HepG2 (cell line): ENCODE measurements around the gene MEF2D. TPM values are rescaled to one million over a fixed set of nuclear protein-coding genes. Genes with fewer than 3 reads are reported as not detected.

Source experiments
- ARHGAP35 ChIP-seq: sonication (generic); formaldehyde crosslinking; IDR thresholded peaks from 2 replicates; pipeline ENCODE4 v1.9.0; 2022; ENCODE audit warnings: mild to moderate bottlenecking, inconsistent platforms, moderate library complexity, missing genetic modification reagents, borderline replicate concordance
- BRCA1 ChIP-seq: sonication (generic); formaldehyde crosslinking; IDR thresholded peaks from 2 replicates; pipeline ENCODE4 v1.4.0; 2020; ENCODE audit warnings: missing genetic modification reagents
- DNMT1 ChIP-seq: sonication (generic); formaldehyde crosslinking; IDR thresholded peaks from 2 replicates; pipeline ENCODE4 v1.5.1; 2020; ENCODE audit warnings: mild to moderate bottlenecking, missing genetic modification reagents
- E2F2 ChIP-seq: sonication (generic); formaldehyde crosslinking; IDR thresholded peaks from 2 replicates; pipeline ENCODE4 v1.4.0; 2020; ENCODE audit warnings: missing genetic modification reagents, borderline replicate concordance
- GLI4 ChIP-seq: sonication (generic); formaldehyde crosslinking; IDR thresholded peaks from 2 replicates; pipeline ENCODE4 v1.5.1; 2020; ENCODE audit warnings: missing genetic modification reagents, mild to moderate bottlenecking, moderate library complexity, borderline replicate concordance
- HES4 ChIP-seq: sonication (generic); formaldehyde crosslinking; IDR thresholded peaks from 2 replicates; pipeline ENCODE4 v1.9.0; 2021; ENCODE audit warnings: mild to moderate bottlenecking, missing genetic modification reagents, borderline replicate concordance
- IRF2 ChIP-seq: IDR thresholded peaks from 2 replicates; pipeline ENCODE4 v1.6.1; 2018; ENCODE audit warnings: missing genetic modification reagents, missing compliant biosample characterization
- KDM1A ChIP-seq: IDR thresholded peaks from 2 replicates; pipeline ENCODE4 v1.6.1; 2016; ENCODE audit warnings: missing compliant biosample characterization
- KLF16 ChIP-seq, 2 experiments: sonication (generic) in 1 of 2; formaldehyde crosslinking in 1 of 2; IDR thresholded peaks; 2 replicates each; pipeline versions ENCODE4 v1.6.1 to v1.8.0; 2016 to 2023; ENCODE audit warnings: missing genetic modification reagents in 2 of 2, missing compliant biosample characterization in 1 of 2
- MXD3 ChIP-seq: IDR thresholded peaks from 2 replicates; pipeline ENCODE4 v1.6.1; 2016; ENCODE audit warnings: mild to moderate bottlenecking, missing biosample characterization, missing genetic modification reagents
- NBN ChIP-seq: fragments of 450-650 bp; conservative IDR thresholded peaks from 2 replicates; pipeline ENCODE4 v1.6.1; 2017
- PHF20 ChIP-seq: sonication (generic); formaldehyde crosslinking; IDR thresholded peaks from 2 replicates; pipeline ENCODE4 v1.5.0; 2020; ENCODE audit warnings: mild to moderate bottlenecking, missing genetic modification reagents
- RARA ChIP-seq: IDR thresholded peaks from 2 replicates; pipeline ENCODE4 v1.6.1; 2016; ENCODE audit warnings: missing genetic modification reagents, missing compliant biosample characterization
- RBAK ChIP-seq: sonication (generic); formaldehyde crosslinking; IDR thresholded peaks from 2 replicates; pipeline ENCODE4 v1.5.1; 2020; ENCODE audit warnings: mild to moderate bottlenecking, missing genetic modification reagents
- SAP130 ChIP-seq: IDR thresholded peaks from 2 replicates; pipeline ENCODE4 v1.6.1; 2016; ENCODE audit warnings: low read depth
- SP1 ChIP-seq, 2 experiments: fragments of 450-650 bp in 1 of 2; sonication (generic) in 1 of 2; formaldehyde crosslinking in 1 of 2; IDR thresholded peaks; 2 replicates each; pipeline versions ENCODE4 v1.4.0 to v1.6.1; 2016 to 2020; ENCODE audit warnings: missing genetic modification reagents in 1 of 2
- STAG1 ChIP-seq: sonication (generic); formaldehyde crosslinking; IDR thresholded peaks from 2 replicates; pipeline ENCODE4 v1.4.0; 2020; ENCODE audit warnings: missing genetic modification reagents
- TBX3 ChIP-seq: fragments of 450-650 bp; IDR thresholded peaks from 2 replicates; pipeline ENCODE4 v1.6.1; 2017; ENCODE audit warnings: antibody characterized with exemption, mild to moderate bottlenecking, inconsistent platforms, borderline replicate concordance
- TOE1 ChIP-seq: sonication (generic); formaldehyde crosslinking; IDR thresholded peaks from 2 replicates; pipeline ENCODE4 v1.4.0; 2020; ENCODE audit warnings: mild to moderate bottlenecking, missing genetic modification reagents
- XRCC5 ChIP-seq: fragments of 200-400 bp; formaldehyde crosslinking; optimal IDR thresholded peaks from 2 replicates; pipeline ENCODE3; 2017; ENCODE audit warnings: mild to moderate bottlenecking, low read length
- ZBTB38 ChIP-seq: sonication (generic); formaldehyde crosslinking; IDR thresholded peaks from 2 replicates; pipeline ENCODE4 v1.5.1; 2020; ENCODE audit warnings: mild to moderate bottlenecking, missing genetic modification reagents
- ZBTB4 ChIP-seq: sonication (generic); formaldehyde crosslinking; IDR thresholded peaks from 2 replicates; pipeline ENCODE4 v1.4.0; 2020; ENCODE audit warnings: missing genetic modification reagents, mild to moderate bottlenecking, borderline replicate concordance
- ZFY ChIP-seq: sonication (generic); formaldehyde crosslinking; IDR thresholded peaks from 2 replicates; pipeline ENCODE4 v1.4.0; 2020; ENCODE audit warnings: missing genetic modification reagents
- ZNF136 ChIP-seq: sonication (generic); formaldehyde crosslinking; IDR thresholded peaks from 2 replicates; pipeline ENCODE4 v1.8.1; 2022; ENCODE audit warnings: low read depth, mild to moderate bottlenecking, moderate library complexity, missing genetic modification reagents
- ZNF644 ChIP-seq: IDR thresholded peaks from 2 replicates; pipeline ENCODE4 v1.6.1; 2016; ENCODE audit warnings: low read depth
- ZNF720 ChIP-seq: sonication (generic); formaldehyde crosslinking; IDR thresholded peaks from 2 replicates; pipeline ENCODE4 v1.4.0; 2020; ENCODE audit warnings: missing genetic modification reagents
- ZNF788 ChIP-seq: sonication (generic); formaldehyde crosslinking; IDR thresholded peaks from 2 replicates; pipeline ENCODE4 v1.5.0; 2020; ENCODE audit warnings: mild to moderate bottlenecking, missing genetic modification reagents, borderline replicate concordance
- polyA plus RNA-seq, 8 experiments: library from polyadenylated mRNA; depleted of rRNA in 3 of 8; stranded (reverse) in 7 of 8; unstranded in 1 of 8; fragments of >200 nt; fragmentation: Illumina TruSeq in 4 of 8; extraction: Trizol in 4 of 8; gene quantifications; 2 replicates each; pipeline versions ENCODE4 v1.2.1 to v1.2.3, GENCODE V29; 2011 to 2016; ENCODE audit warnings: low read depth in 4 of 8, missing spikeins in 1 of 8, mixed read lengths in 1 of 8; ENCODE audit not compliant: insufficient read depth in 1 of 8
- total RNA-seq, 5 experiments: library from RNA; depleted of rRNA; stranded (reverse); fragments of >200 nt; fragmentation: Illumina TruSeq; extraction: Trizol; gene quantifications; 2 replicates each; pipeline ENCODE4 v1.2.3, GENCODE V29; 2016; ENCODE audit warnings: low read depth in 1 of 5

Gene MEF2D
- total and polyA plus RNA-seq, 2 of the 13 experiments (the other 11 are each of a cell fraction or from before 2014, with no cell fraction given): 1.6 to 3.9 TPM

- TF ChIP-seq E2F2 (CRISPR knock-in tag) (0 out of 2 replicates have a peak, but pooled peaks have one; percentile 48), XRCC5 (peak; percentile 12), RBAK (CRISPR knock-in tag) (no peak), STAG1 (CRISPR knock-in tag) (no peak), TOE1 (CRISPR knock-in tag) (no peak), ZBTB4 (CRISPR knock-in tag) (no peak), DNMT1 (CRISPR knock-in tag) (no peak), ZBTB38 (CRISPR knock-in tag) (no peak), ARHGAP35 (CRISPR knock-in tag) (peak; percentile 86), ZFY (CRISPR knock-in tag) (peak; percentile 58), IRF2 (peak; percentile 56; the same call in 1 of the 2 replicates), MXD3 (CRISPR knock-in tag) (0 out of 2 replicates have a peak, but pooled peaks have one; percentile 46), NBN (no peak), RARA (CRISPR knock-in tag) (peak; percentile 17; the same call in 1 of the 2 replicates), ZNF644 (CRISPR knock-in tag) (no peak), ZNF136 (CRISPR knock-in tag) (0 out of 2 replicates have a peak, but pooled peaks have one; percentile 27), ZNF788 (no peak; the same call in none of the 2 replicates), TBX3 (no peak), GLI4 (CRISPR knock-in tag) (no peak), BRCA1 (CRISPR knock-in tag) (no peak), SP1 (IDR thresholded peaks at IDR 0.05) (no peak), SP1 (CRISPR knock-in tag; IDR thresholded peaks at IDR 0.05) (peak; percentile 61; the same call in 1 of the 2 replicates), KLF16 (CRISPR knock-in tag; IDR thresholded peaks at IDR 0.05) (peak in 1 of 2 experiments; percentile 58; a peak in 1 of 4 replicates), HES4 (CRISPR knock-in tag) (no peak), PHF20 (no peak), KDM1A (CRISPR knock-in tag) (no peak), SAP130 (CRISPR knock-in tag) (peak; percentile 76), ZNF720 (CRISPR knock-in tag) (no peak)
Measured at GRCh38 chr1:156504821-156505678, 4.5 kb upstream of the MEF2D start (continued).
